NCI-H748 (cell line): Measurements from ENCODE around the gene SLC22A25.
"Not testable (repeated sequence)": the region's sequence is repeated elsewhere in the genome, so short reads cannot be mapped to it uniquely, and the experiment has no call there.

Experiments used
- DNase-seq: peaks from one replicate; lab custom pipeline; 2025; ENCODE audit not compliant: unreplicated experiment; lab: John Stamatoyannopoulos, UW

Gene SLC22A25

GRCh38 chr11:63235471-63236461 lies 7.6 kb downstream of the SLC22A25 start:
- DNase-seq: not testable (repeated sequence)

GRCh38 chr11:63229815-63230214 lies 13.6 kb downstream of the SLC22A25 start:
- DNase-seq: no peak

GRCh38 chr11:63227521-63228107 lies 15.8 kb downstream of the SLC22A25 start:
- DNase-seq: no peak

GRCh38 chr11:63226488-63227114 lies 16.8 kb downstream of the SLC22A25 start:
- no peak for DNase-seq

- DNase-seq: no peak
Observed at GRCh38 chr11:63214093-63214492, 29.3 kb downstream of the SLC22A25 start.

- DNase-seq: peak; percentile 8
Observed at GRCh38 chr11:63212742-63213141, 30.7 kb downstream of the SLC22A25 start.

- DNase-seq: no peak
Observed at GRCh38 chr11:63210111-63210510, 33.3 kb downstream of the SLC22A25 start.
